ENCODE results near the gene VPS37B. TPM values are rescaled to one million over a fixed set of nuclear protein-coding genes. Genes with fewer than 3 reads are reported as not detected.

VPS37B gene
- total RNA-seq, 2 experiments from 2014 or later: 97.7 to 104 TPM

GRCh38 chr12:122886851-122887818 lies 8.8 kb downstream of the VPS37B start:
- Histone ChIP-seq H3K4me3 (ENCODE audit: low read length) (peak overlapping the region; percentile 39), H3K9me3 (ENCODE audit: control insufficient read depth in 1 of 2, insufficient read depth in 1 of 2, low read length in 2 of 2) (no peaks in the 10 kb centered on the region), H3K36me3 (ENCODE audit: insufficient read depth, low read length) (no peaks in the 10 kb centered on the region), H3K4me1 (ENCODE audit: insufficient read depth, low read length) (peaks cover 61% of the 10 kb centered on the region), H3K27ac (ENCODE audit: low read depth in 1 of 2, low read length in 2 of 2) (peak overlapping the region in 1 of 2 donors; percentile 88), H3K27me3 (ENCODE audit: control insufficient read depth in 1 of 2, insufficient read depth in 2 of 2, low read length in 2 of 2) (no peaks in the 10 kb centered on the region)
- no peaks in the 10 kb centered on the region for H3K27me3 Mint-ChIP-seq
- H3K4me1 Mint-ChIP-seq (ENCODE audit: low read depth): peaks cover 92% of the 10 kb centered on the region
- no peak for ATAC-seq (ENCODE audit: poor library complexity)
- H3K4me3 Mint-ChIP-seq: peak overlapping the region; percentile 42
- H3K36me3 Mint-ChIP-seq (ENCODE audit: low read depth): peaks cover 5% of the 10 kb centered on the region
- POLR2A ChIA-PET: interaction anchor here (1.1 to 3.9 kb wide), 7 partner anchors 9 to 58 kb away, joined by 3 to 22 read pairs (median 10); partner anchors contain the start of gene VPS37B
- peak overlapping the region; percentile 91 for H3K27ac Mint-ChIP-seq
- H3K9me3 Mint-ChIP-seq: no peaks in the 10 kb centered on the region
- intact Hi-C loops (cut with DNase I, micrococcal nuclease): no loop called here
- CTCF ChIA-PET: interaction anchor here (2.0 kb wide), 1 partner anchor 10 kb away, joined by 7 read pairs; the partner anchor contains the start of gene VPS37B
- no peak for TF ChIP-seq CTCF (IDR thresholded peaks at IDR 0.05)
- DNase-seq: peak in 3 of 14 experiments; percentile 44 to 49 (median 44)

GRCh38 chr12:122886161-122886560 lies 9.8 kb downstream of the VPS37B start:
- peaks cover 92% of the 10 kb centered on the region for H3K4me1 Mint-ChIP-seq (ENCODE audit: low read depth)
- ATAC-seq (ENCODE audit: poor library complexity): no peak
- POLR2A ChIA-PET: interaction anchor here (1.9 to 3.8 kb wide), 3 partner anchors 10 to 347 kb away, joined by 4 to 12 read pairs (median 10); partner anchors contain the start of genes MPHOSPH9, MTRFR and VPS37B
- TF ChIP-seq CTCF (IDR thresholded peaks at IDR 0.05): no peak
- H3K36me3 ChIP-seq (ENCODE audit: insufficient read depth, low read length): no peaks in the 10 kb centered on the region
- no peak overlapping the region for H3K27ac ChIP-seq (ENCODE audit: low read depth in 1 of 2, low read length in 2 of 2)
- no peak overlapping the region for H3K4me3 Mint-ChIP-seq
- H3K36me3 Mint-ChIP-seq (ENCODE audit: low read depth): peaks cover 6% of the 10 kb centered on the region
- CTCF ChIA-PET: interaction anchor here (1.2 kb wide), 1 partner anchor 92 kb away, joined by 3 read pairs; no protein-coding TSS in a partner anchor
- H3K9me3 ChIP-seq (ENCODE audit: control insufficient read depth in 1 of 2, insufficient read depth in 1 of 2, low read length in 2 of 2): no peaks in the 10 kb centered on the region
- peak in 1 of 14 experiments; percentile 0 for DNase-seq
- H3K27me3 ChIP-seq (ENCODE audit: control insufficient read depth in 1 of 2, insufficient read depth in 2 of 2, low read length in 2 of 2): no peaks in the 10 kb centered on the region
- H3K9me3 Mint-ChIP-seq: no peaks in the 10 kb centered on the region
- intact Hi-C loops (cut with DNase I, micrococcal nuclease): no loop called here
- no peaks in the 10 kb centered on the region for H3K27me3 Mint-ChIP-seq
- H3K4me3 ChIP-seq (ENCODE audit: low read length): no peak overlapping the region
- no peak overlapping the region for H3K27ac Mint-ChIP-seq
- H3K4me1 ChIP-seq (ENCODE audit: insufficient read depth, low read length): peaks cover 61% of the 10 kb centered on the region

- ATAC-seq (ENCODE audit: poor library complexity): no peak
- no peaks in the 10 kb centered on the region for H3K9me3 ChIP-seq (ENCODE audit: control insufficient read depth in 1 of 2, insufficient read depth in 1 of 2, low read length in 2 of 2)
- Mint-ChIP-seq H3K9me3 (no peaks in the 10 kb centered on the region), H3K27ac (no peak overlapping the region), H3K27me3 (no peaks in the 10 kb centered on the region), H3K4me3 (no peak overlapping the region), H3K36me3 (ENCODE audit: low read depth) (peaks cover 12% of the 10 kb centered on the region), H3K4me1 (ENCODE audit: low read depth) (peaks cover 92% of the 10 kb centered on the region)
- H3K4me3 ChIP-seq (ENCODE audit: low read length): no peak overlapping the region
- DNase-seq: no peak
- no peaks in the 10 kb centered on the region for H3K36me3 ChIP-seq (ENCODE audit: insufficient read depth, low read length)
- no peak overlapping the region for H3K27ac ChIP-seq (ENCODE audit: low read depth in 1 of 2, low read length in 2 of 2)
- POLR2A ChIA-PET: interaction anchor here (0.7 to 3.8 kb wide), 5 partner anchors 11 to 360 kb away, joined by 3 to 12 read pairs (median 4); partner anchors contain the start of genes MPHOSPH9 and MTRFR
- CTCF ChIA-PET: no interaction called here
- H3K27me3 ChIP-seq (ENCODE audit: control insufficient read depth in 1 of 2, insufficient read depth in 2 of 2, low read length in 2 of 2): no peaks in the 10 kb centered on the region
- H3K4me1 ChIP-seq (ENCODE audit: insufficient read depth, low read length): peaks cover 59% of the 10 kb centered on the region
- intact Hi-C loops (cut with DNase I, micrococcal nuclease): no loop called here
- TF ChIP-seq CTCF (IDR thresholded peaks at IDR 0.05): no peak
Measured at GRCh38 chr12:122884860-122885259, 11.1 kb downstream of the VPS37B start.

Data from CD4-positive, alpha-beta T cell (primary cell).